Loucy (cell line): ENCODE data around the gene RIN3.

Experiments used
- CTCF ChIP-seq: fragments of 200-600 bp; sonication (generic); conservative IDR thresholded peaks from 2 replicates; pipeline ENCODE4 v1.5.1; 2014; ENCODE audit warnings: mild to moderate bottlenecking, antibody characterized with exemption, low read length
- EZH2phosphoT487 ChIP-seq: fragments of 200-600 bp; IDR thresholded peaks from 2 replicates; pipeline ENCODE4 v1.6.1; 2018; ENCODE audit warnings: antibody characterized with exemption, mild to moderate bottlenecking, moderate library complexity, borderline replicate concordance

- TF ChIP-seq CTCF (no peak), EZH2phosphoT487 (no peak)
Measured at GRCh38 chr14:92628636-92629035, 115.1 kb downstream of the RIN3 start.
